K562 (cell line): ENCODE results near the gene SLC7A8. TPM values are rescaled to one million over a fixed set of nuclear protein-coding genes. Genes with fewer than 3 reads are reported as not detected.

Experiments
- ATAC-seq: fragments of 200-7000 bp; cut with Tn5 transposase; 3 replicates; pipeline ENCODE4 v1.9.1; 2020; ENCODE audit warnings: moderate library complexity
- BruUV-seq: library from RNA; stranded (reverse); fragments of 400-500 nt; replicated peaks from 2 replicates; lab custom pipeline; 2021; lab: Mats Ljungman, UMichigan
- CTCF ChIA-PET: fragments of 300-600 bp; formaldehyde crosslinking; extraction: SDS; loops from one replicate; lab custom pipeline; 2021; ENCODE audit warnings: low intra/inter-chr PET ratio; lab: Yijun Ruan, JAX
- POLR2A ChIA-PET: fragments of 300-600, 350-650 bp; sonication (Branson Sonifier 250); formaldehyde crosslinking; extraction: SDS; loops from one replicate; lab custom pipeline; 2021; ENCODE audit warnings: antibody characterized with exemption, inconsistent platforms; lab: Yijun Ruan, JAX
- DNase-seq, 4 experiments: peaks; one replicate each; pipeline versions ENCODE4 v3.0.0 to v3.0.0-alpha.2; 2011 to 2018; ENCODE audit warnings: low spot score in 3 of 4, mixed read lengths in 3 of 4; ENCODE audit errors: extremely low read depth in 1 of 4
- FAIRE-seq: peaks from 2 replicates; lab custom pipeline; 2011; peaks lifted over from hg19 to GRCh38; lab: Jason Lieb, UNC
- H2AFZ ChIP-seq: 2 replicates; pipeline ENCODE4 v1.6.0; 2011; ENCODE audit warnings: low read depth, low read length, control low read depth, inconsistent platforms
- H3K27ac ChIP-seq: fragments of 200-600 bp; 3 replicates; pipeline ENCODE4 v1.8.0; 2011; ENCODE audit warnings: low read depth, mild to moderate bottlenecking, control low read depth, inconsistent platforms, low read length, moderate library complexity, mixed read lengths; ENCODE audit errors: extremely low read depth
- H3K27me3 ChIP-seq, 2 experiments: fragments of 300-600 bp in 1 of 2; 2 replicates in 1 of 2; 3 replicates in 1 of 2; pipeline versions ENCODE4 v1.6.0 to v1.8.0; 2011; ENCODE audit warnings: inconsistent platforms in 2 of 2, low read length in 2 of 2, mild to moderate bottlenecking in 1 of 2, mixed read lengths in 1 of 2, moderate library complexity in 1 of 2; ENCODE audit not compliant: control insufficient read depth in 2 of 2, insufficient read depth in 2 of 2
- H3K36me3 ChIP-seq: fragments of 300-600 bp; 3 replicates; pipeline ENCODE4 v1.8.0; 2011; ENCODE audit warnings: mild to moderate bottlenecking, low read length, inconsistent platforms; ENCODE audit not compliant: control insufficient read depth, insufficient read depth
- H3K4me1 ChIP-seq, 2 experiments: fragments of 200-600 bp in 1 of 2; replicated peaks in 1 of 2; 2 replicates in 1 of 2; 3 replicates in 1 of 2; pipeline versions ENCODE4 v1.5.1 to v1.8.0; 2011; ENCODE audit warnings: inconsistent platforms in 2 of 2, low read length in 2 of 2, mild to moderate bottlenecking in 1 of 2, mixed read lengths in 1 of 2, moderate library complexity in 1 of 2; ENCODE audit not compliant: control insufficient read depth in 2 of 2, insufficient read depth in 2 of 2
- H3K4me2 ChIP-seq: 2 replicates; pipeline ENCODE4 v1.6.1; 2011; ENCODE audit warnings: low read length, control low read depth, inconsistent platforms, mixed read lengths; ENCODE audit not compliant: insufficient read depth
- H3K4me3 ChIP-seq: fragments of 200-600 bp; sonication (generic), shearing (Covaris generic); 2 replicates; pipeline ENCODE4 v1.5.1; 2016; ENCODE audit warnings: control low read depth, inconsistent platforms
- H3K79me2 ChIP-seq: fragments of 200-600 bp; 3 replicates; pipeline ENCODE4 v1.8.0; 2011; ENCODE audit warnings: low read length, inconsistent platforms; ENCODE audit not compliant: control insufficient read depth, insufficient read depth
- H3K9ac ChIP-seq, 2 experiments: 2 replicates each; pipeline versions ENCODE4 v1.6.0 to v1.6.1; 2011; ENCODE audit warnings: low read depth in 2 of 2, low read length in 2 of 2, control low read depth in 1 of 2, inconsistent platforms in 1 of 2, mild to moderate bottlenecking in 1 of 2, mixed read lengths in 1 of 2; ENCODE audit not compliant: insufficient read depth in 1 of 2
- H3K9me1 ChIP-seq: one replicate; pipeline ENCODE4 v1.6.0; 2011; ENCODE audit warnings: inconsistent platforms, mild to moderate bottlenecking, low read length, moderate library complexity; ENCODE audit not compliant: control insufficient read depth, insufficient read depth
- H3K9me3 ChIP-seq: replicated peaks from 2 replicates; pipeline ENCODE4 v1.5.1; 2011; ENCODE audit warnings: low read depth, low read length, inconsistent platforms; ENCODE audit not compliant: control insufficient read depth, insufficient read depth
- H4K20me1 ChIP-seq: replicated peaks from 2 replicates; pipeline ENCODE4 v1.6.1; 2011; ENCODE audit warnings: low read length, inconsistent platforms, mixed read lengths; ENCODE audit not compliant: control insufficient read depth, insufficient read depth
- BCOR ChIP-seq: fragments of 450-650 bp; IDR thresholded peaks from 2 replicates; pipeline ENCODE4 v1.6.1; 2016
- FOSL1 ChIP-seq: fragments of 200-800 bp; sonication (Bioruptor generic); conservative IDR thresholded peaks from 2 replicates; pipeline ENCODE4 v1.6.1; 2016; ENCODE audit warnings: missing genetic modification characterization, missing compliant biosample characterization
- KDM1A ChIP-seq, 2 experiments: fragments of 450-650 bp; IDR thresholded peaks; 2 replicates each; pipeline ENCODE4 v1.6.1; 2016; ENCODE audit warnings: mild to moderate bottlenecking in 2 of 2
- NFATC3 ChIP-seq: fragments of 450-650 bp; IDR thresholded peaks from 2 replicates; pipeline ENCODE4 v1.6.1; 2017; ENCODE audit warnings: mild to moderate bottlenecking
- RBM25 ChIP-seq: fragments of 200-400 bp; formaldehyde crosslinking; IDR thresholded peaks from 2 replicates; pipeline ENCODE4 v1.6.1; 2018; ENCODE audit warnings: low read length, low read depth, moderate library complexity; ENCODE audit not compliant: severe bottlenecking
- ZNF436 ChIP-seq: fragments of 250-450, 450-650 bp; sonication (Bioruptor Pico); formaldehyde crosslinking; IDR thresholded peaks from 2 replicates; pipeline ENCODE4 v1.7.0; 2020; ENCODE audit warnings: mild to moderate bottlenecking
- WGBS: fragments of 100-300 bp; shearing (Covaris generic); methylation state at CpG from one replicate; pipeline ENCODE4 v1.1.6; 2016; ENCODE audit warnings: low coverage, mixed read lengths; ENCODE audit not compliant: insufficient coverage; ENCODE audit errors: missing lambda C conversion rate; 5-methylcytosine and 5-hydroxymethylcytosine counted together
- in situ Hi-C: fragments of 300-500 bp; cut with MboI; formaldehyde crosslinking; loops from 4 replicates; pipeline ENCODE4 v1.15.0; 2018; ENCODE audit warnings: inconsistent platforms, mixed read lengths
- intact Hi-C: fragments of 100-400 bp; cut with micrococcal nuclease; formaldehyde crosslinking; loops from 2 replicates; pipeline ENCODE4 v1.14.2; 2022
- polyA plus RNA-seq, 8 experiments: library from polyadenylated mRNA; depleted of rRNA in 4 of 8; stranded (reverse) in 5 of 8; unstranded in 3 of 8; fragments of >200 nt; fragmentation: Nextera tagmentation in 2 of 8; fragmentation: Illumina TruSeq in 1 of 8; extraction: Ambion mirVana in 2 of 8; extraction: Trizol in 1 of 8; gene quantifications; 2 replicates each; pipeline versions ENCODE4 v1.2.1 to v1.2.3, GENCODE V29; 2011 to 2014; ENCODE audit warnings: inconsistent platforms in 1 of 8, missing spikeins in 1 of 8
- total RNA-seq, 7 experiments: library from RNA; depleted of rRNA in 6 of 7; stranded (reverse); fragments of >200 nt in 6 of 7; fragmentation: Illumina TruSeq in 2 of 7; extraction: Trizol in 2 of 7; gene quantifications; 2 replicates each; pipeline versions ENCODE4 v1.2.1 to v1.2.3, GENCODE V29; 2011 to 2021; ENCODE audit warnings: low replicate concordance in 1 of 7

Gene SLC7A8
- total and polyA plus RNA-seq, 9 of the 15 experiments (the other 6 are each of a cell fraction or from before 2014, with no cell fraction given) = 2.0 to 33.0 (median 6.0) TPM

GRCh38 chr14:23171222-23171975 lies 12.1 kb downstream of the SLC7A8 start:
- POLR2A ChIA-PET = interaction anchor here (0.6 kb wide), 1 partner anchor 252 kb away, joined by 3 read pairs; the partner anchor contains the start of gene RBM23
- Histone ChIP-seq H3K27ac (no peak overlapping the region), H3K4me1 (peaks cover 8 to 28% of the 10 kb centered on the region in 2 experiments; a peak in 4 of 5 replicates), H3K4me2 (no peak overlapping the region), H3K9me3 (no peaks in the 10 kb centered on the region), H4K20me1 (no peaks in the 10 kb centered on the region), H3K9me1 (no peaks in the 10 kb centered on the region), H3K9ac (0 out of 4 replicates have a peak overlapping the region, but pooled peaks of 1 of the 2 experiments have one; percentile 15), H3K27me3 (no peaks in the 10 kb centered on the region), H3K4me3 (no peak overlapping the region), H3K36me3 (no peaks in the 10 kb centered on the region; the same call in 2 of the 3 replicates), H2AFZ (peak overlapping the region; percentile 35), H3K79me2 (no peaks in the 10 kb centered on the region)
- no peak for FAIRE-seq
- CTCF ChIA-PET = no interaction called here
- 63% methylated on average over 8 of the region's 8 CpGs for WGBS
- ATAC-seq = no peak
- intact Hi-C loops (no loop called here), in situ Hi-C loops (no loop called here)
- no peak for DNase-seq
- BruUV-seq = no TSS peak
- TF ChIP-seq FOSL1 (tag) = 0 out of 2 replicates have a peak, but pooled peaks have one; percentile 18
- no peak for TF ChIP-seq ZNF436

- Histone ChIP-seq H2AFZ (no peak overlapping the region), H3K9me3 (no peaks in the 10 kb centered on the region), H3K9me1 (no peaks in the 10 kb centered on the region), H4K20me1 (no peaks in the 10 kb centered on the region), H3K79me2 (no peaks in the 10 kb centered on the region), H3K9ac (no peak overlapping the region), H3K4me1 (peaks cover 15 to 28% of the 10 kb centered on the region in 2 experiments), H3K27ac (no peak overlapping the region), H3K4me2 (no peak overlapping the region), H3K4me3 (no peak overlapping the region), H3K36me3 (no peaks in the 10 kb centered on the region; the same call in 2 of the 3 replicates)
- BruUV-seq = no TSS peak
- ChIA-PET POLR2A (interaction anchor here (0.7 to 1.2 kb wide), 3 partner anchors 9 to 118 kb away, joined by 3 read pairs; no protein-coding TSS in a partner anchor), CTCF (no interaction called here)
- DNase-seq (no peak), FAIRE-seq (no peak), ATAC-seq (no peak)
- WGBS = 74% methylated on average over 4 of the region's 6 CpGs
- intact Hi-C loops = loop anchor here (5.0 kb wide), 1 partner anchor 47 kb away; no protein-coding TSS in a partner anchor
- in situ Hi-C loops = no loop called here
- TF ChIP-seq KDM1A (IDR thresholded peaks at IDR 0.05) = 0 out of 4 replicates have a peak, but pooled peaks of 1 of the 2 experiments have one; percentile 14
- peak; percentile 83 for TF ChIP-seq RBM25
- TF ChIP-seq BCOR = peak; percentile 44; the same call in 1 of the 2 replicates
- no peak for TF ChIP-seq NFATC3
- TF ChIP-seq, all 486 proteins: peak for 3
- no peaks in the 10 kb centered on the region for H3K27me3 ChIP-seq
Observed at GRCh38 chr14:23169622-23170021, 13.8 kb downstream of the SLC7A8 start.
